ENCODE measurements around the gene CASQ2.

The CASQ2 gene

DNA sequence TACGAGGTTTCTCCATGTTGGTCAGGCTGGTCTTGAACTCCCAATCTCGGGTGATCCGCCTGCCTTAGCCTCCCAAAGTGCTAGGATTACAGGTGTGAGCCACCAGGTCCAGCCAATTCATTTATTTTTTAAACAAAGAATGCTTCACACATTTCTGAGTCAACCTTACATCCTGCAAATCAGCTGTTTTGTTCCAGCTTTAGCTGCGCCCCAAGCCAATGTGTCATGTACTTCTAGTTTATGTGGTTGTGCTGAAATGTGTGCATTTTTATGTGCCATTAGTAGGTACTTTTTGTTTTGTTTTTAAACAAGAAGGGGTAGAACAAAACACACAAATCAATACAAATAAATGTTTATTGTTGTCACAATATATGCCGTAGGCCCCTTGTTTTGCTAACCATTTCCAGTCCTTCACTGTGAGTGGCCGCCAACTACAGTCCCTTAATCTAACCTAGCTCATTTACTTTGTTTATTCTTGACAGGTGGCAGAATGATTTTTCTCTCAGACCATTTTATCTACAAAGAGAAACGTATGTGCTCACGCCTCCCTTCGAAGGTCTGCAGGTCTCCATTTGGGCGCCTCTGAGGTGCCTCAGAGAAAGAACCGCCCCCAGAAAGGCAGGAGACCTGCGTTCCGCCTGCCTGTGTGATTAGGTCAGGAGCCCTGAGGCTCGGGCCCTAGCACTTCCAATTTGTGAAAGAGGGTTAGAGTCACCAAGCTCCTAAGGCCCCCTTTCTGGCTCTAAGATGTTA, 2.8 kb upstream of the CASQ2 start:
- DNase-seq (ENCODE audit: low read depth in 1 of 2, low spot score in 1 of 2) = no peak
- TF ChIP-seq JUND (IDR thresholded peaks at IDR 0.05; ENCODE audit: low read depth) = no peak
- in situ Hi-C loops (cut with HindIII; ENCODE audit: low pct_unique_long_range_greater_than_20kb, low sequenced_read_pairs) = no loop called here

DNA sequence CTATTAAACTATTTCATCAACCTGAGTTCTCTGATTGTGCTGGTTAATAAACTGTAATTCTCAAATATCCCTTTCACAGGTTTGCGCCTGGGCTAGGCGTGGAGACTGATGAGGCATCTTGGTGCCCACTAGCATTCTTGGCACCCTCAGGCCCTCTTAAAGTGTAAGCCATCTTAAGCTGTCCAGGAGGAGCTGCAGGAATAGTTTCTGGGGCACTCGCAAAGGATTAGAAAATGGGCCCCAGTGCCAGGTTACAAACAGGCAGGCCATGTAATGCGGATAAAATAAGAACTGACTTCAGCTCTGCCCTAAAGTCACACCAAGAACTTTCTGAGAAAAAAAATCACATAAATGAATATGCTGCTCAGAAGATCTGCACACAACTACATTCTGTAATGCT, 1.1 kb downstream of the CASQ2 start:
- no peak for TF ChIP-seq JUND (IDR thresholded peaks at IDR 0.05; ENCODE audit: low read depth)
- in situ Hi-C loops (cut with HindIII; ENCODE audit: low pct_unique_long_range_greater_than_20kb, low sequenced_read_pairs) = no loop called here
- no peak for DNase-seq (ENCODE audit: low read depth in 1 of 2, low spot score in 1 of 2)

DNA sequence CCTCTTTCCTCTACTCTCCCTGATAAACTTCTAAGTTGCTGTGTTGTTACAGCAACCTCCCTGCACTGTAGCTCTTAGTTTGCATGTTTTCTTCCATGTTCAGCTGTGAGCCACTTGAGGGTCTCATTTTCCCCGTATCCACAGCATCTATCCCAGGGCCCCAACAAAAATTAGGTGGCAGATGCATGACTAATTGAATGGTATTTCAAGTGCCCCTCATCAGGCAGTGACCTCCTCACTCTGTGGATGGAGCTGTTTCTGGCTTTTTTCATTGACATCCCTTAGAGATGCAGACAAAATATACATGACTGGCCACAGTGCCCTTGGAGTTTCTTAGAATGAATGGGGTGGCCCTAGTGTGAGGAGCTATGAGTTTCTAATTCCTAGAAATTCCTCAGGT, 3.4 kb downstream of the CASQ2 start:
- DNase-seq (ENCODE audit: low read depth in 1 of 2, low spot score in 1 of 2) = no peak
- TF ChIP-seq JUND (IDR thresholded peaks at IDR 0.05; ENCODE audit: low read depth) = no peak
- in situ Hi-C loops (cut with HindIII; ENCODE audit: low pct_unique_long_range_greater_than_20kb, low sequenced_read_pairs) = no loop called here

DNA sequence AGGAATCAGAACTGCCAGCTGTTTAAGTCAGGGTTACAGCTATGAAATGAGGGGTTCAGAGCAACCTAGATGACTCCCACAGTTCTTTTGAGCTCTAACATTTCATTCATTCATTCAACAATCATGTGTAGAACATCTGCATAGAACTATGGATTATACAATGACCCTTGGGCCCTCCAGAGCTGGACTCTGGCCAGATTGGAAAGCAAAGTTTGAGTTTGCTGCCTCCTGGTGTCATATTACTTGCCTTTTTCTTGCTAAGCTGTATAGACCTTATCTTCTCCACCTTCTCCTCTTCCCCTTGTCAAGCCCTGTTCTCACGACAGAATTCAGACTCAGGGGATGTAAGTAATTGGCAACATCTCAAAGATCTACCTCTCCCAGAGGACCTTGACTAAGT, 4.0 kb downstream of the CASQ2 start:
- peak in 1 of 2 experiments; percentile 64 for DNase-seq (ENCODE audit: low read depth in 1 of 2, low spot score in 1 of 2)
- in situ Hi-C loops (cut with HindIII; ENCODE audit: low pct_unique_long_range_greater_than_20kb, low sequenced_read_pairs) = no loop called here
- TF ChIP-seq JUND (IDR thresholded peaks at IDR 0.05; ENCODE audit: low read depth) = no peak

DNA sequence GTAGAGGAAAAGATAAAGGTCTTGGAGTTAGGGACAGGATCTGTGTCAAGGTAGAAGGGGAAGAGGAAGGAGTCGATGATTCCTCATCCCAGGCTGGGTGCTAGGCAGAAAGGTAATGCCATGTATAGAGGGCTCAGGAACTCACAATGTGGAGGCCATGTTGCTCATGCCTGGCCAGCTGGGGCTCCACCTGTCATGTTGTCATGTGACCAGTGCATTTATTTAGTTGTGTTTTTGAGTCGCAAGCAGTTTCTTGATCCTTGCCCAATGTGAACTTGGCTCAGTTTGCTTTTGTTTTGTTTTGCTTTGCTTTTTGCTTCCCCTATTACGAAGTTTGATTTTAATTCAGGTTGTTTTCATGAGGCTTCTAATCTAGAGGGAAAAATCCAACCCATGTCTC, 5.7 kb downstream of the CASQ2 start:
- no peak for TF ChIP-seq JUND (IDR thresholded peaks at IDR 0.05; ENCODE audit: low read depth)
- in situ Hi-C loops (cut with HindIII; ENCODE audit: low pct_unique_long_range_greater_than_20kb, low sequenced_read_pairs) = no loop called here
- no peak for DNase-seq (ENCODE audit: low read depth in 1 of 2, low spot score in 1 of 2)

DNA sequence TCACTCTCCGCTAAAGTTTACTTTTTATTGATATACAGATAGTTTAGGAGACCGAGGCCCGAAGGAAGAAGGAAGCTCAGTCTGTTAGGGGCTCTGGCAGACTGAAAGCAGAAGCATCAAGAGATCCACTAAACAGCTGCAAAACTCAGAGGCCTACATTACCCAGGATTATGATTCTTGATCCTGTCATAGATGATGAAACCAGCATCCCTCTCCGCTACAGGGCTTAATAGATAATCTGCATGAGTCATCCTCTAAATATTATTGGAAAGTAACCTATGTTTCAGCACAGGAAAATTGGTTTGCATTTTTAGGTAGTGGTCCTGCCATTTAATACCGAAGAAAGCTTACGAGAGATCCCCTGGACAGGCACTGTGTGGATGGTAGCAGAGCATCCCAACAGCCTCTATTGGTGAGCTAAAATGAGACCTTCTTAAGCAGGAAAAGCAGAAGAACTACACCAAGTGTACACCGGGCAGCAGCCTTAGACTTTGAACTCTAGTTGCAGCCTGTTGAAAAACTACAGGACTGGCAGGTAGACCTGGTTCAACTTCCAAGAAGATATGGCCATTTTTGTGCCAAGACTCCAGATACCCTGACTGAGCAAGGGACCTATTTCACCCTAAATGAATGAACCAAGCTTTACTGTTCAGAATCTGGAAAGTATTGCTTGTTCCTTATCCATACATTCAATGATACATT, 6.8 kb downstream of the CASQ2 start:
- no peak for TF ChIP-seq JUND (IDR thresholded peaks at IDR 0.05; ENCODE audit: low read depth)
- DNase-seq (ENCODE audit: low read depth in 1 of 2, low spot score in 1 of 2) = no peak
- in situ Hi-C loops (cut with HindIII; ENCODE audit: low pct_unique_long_range_greater_than_20kb, low sequenced_read_pairs) = no loop called here

DNA sequence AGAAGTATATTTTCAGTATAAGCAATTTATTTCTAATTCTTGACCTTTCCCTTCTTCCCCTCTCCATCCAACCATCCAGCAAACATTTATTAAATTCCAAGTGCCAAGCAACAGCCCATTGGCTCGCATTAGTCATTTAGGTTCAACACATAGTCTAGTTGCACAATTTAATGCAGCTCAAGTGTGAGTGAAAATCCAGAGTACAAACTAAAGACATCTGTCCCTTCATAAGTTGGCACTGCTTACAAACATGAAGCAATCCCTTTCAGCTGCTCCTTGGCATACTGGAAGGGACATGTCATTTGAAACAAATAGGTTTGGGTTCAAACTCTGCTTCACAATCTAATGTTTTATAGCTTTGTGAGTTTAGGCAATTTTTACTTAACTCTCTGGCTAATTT, 10.7 kb downstream of the CASQ2 start:
- in situ Hi-C loops (cut with HindIII; ENCODE audit: low pct_unique_long_range_greater_than_20kb, low sequenced_read_pairs) = no loop called here
- TF ChIP-seq JUND (IDR thresholded peaks at IDR 0.05; ENCODE audit: low read depth) = no peak
- DNase-seq (ENCODE audit: low read depth in 1 of 2, low spot score in 1 of 2) = no peak

DNA sequence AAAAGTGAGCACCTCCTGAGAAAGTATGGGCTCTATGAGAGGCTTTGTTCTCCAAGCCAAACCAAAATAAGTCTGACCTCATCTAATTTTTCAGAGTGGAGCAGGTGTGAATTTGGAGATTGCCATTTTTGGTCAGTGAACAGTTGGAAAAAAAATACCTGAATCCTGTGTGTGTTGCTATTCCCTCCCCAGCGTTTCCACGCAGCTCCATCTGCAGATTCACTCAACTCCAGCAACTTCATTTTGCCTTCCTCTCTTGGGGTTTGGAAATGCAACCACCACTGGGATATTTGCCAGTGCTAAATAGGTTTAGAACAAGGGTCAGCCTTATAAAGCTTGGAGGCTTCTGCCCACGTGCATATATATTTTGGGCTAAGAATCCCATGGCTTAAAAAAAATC, 11.2 kb downstream of the CASQ2 start:
- in situ Hi-C loops (cut with HindIII; ENCODE audit: low pct_unique_long_range_greater_than_20kb, low sequenced_read_pairs) = no loop called here
- no peak for TF ChIP-seq JUND (IDR thresholded peaks at IDR 0.05; ENCODE audit: low read depth)
- DNase-seq (ENCODE audit: low read depth in 1 of 2, low spot score in 1 of 2) = no peak

DNA sequence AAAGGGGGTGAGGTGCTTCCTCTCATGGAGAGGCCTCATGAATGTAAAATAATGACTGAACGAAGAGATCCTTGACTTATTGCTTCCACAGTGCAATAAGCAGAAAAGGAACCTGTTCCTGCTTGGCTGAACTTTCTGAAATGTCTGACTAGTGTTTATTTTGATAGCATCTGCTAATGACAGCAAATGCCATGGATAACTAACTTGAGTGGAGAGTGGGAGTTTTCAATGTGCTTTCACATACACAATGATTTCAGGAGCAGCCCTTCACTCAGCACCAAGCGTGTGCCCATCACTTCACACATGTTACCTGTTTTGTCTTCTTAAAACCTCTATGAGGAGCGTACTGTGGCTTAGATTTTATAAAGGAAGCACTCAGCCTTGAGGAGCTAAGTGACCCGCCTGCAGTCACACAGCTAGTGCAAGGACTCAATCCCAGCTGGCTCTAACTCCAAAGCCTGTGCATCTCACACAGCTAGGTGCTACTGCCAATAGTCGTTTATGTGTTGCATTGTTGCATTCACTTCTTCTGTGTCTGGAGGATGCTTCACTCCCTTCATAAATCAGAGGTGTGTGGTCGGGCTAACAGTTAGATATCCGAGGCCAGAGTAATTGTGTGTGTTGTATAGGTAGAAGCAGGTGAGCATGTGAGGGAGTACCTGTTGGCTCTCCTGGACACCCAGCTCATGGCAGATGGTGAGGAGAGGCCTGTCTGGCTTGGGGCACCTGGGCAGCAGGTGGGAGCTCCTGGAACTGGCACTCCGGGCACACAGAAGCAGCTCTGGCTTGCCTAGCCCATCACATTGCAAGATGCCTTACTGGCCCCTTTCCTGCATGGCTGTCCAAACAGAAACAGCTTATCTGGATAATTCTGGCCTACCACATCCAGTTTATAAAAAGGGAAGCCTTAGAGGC, 12.8 kb downstream of the CASQ2 start:
- no peak for TF ChIP-seq JUND (IDR thresholded peaks at IDR 0.05; ENCODE audit: low read depth)
- in situ Hi-C loops (cut with HindIII; ENCODE audit: low pct_unique_long_range_greater_than_20kb, low sequenced_read_pairs) = no loop called here
- peak in 1 of 2 experiments; percentile 12 for DNase-seq (ENCODE audit: low read depth in 1 of 2, low spot score in 1 of 2)

DNA sequence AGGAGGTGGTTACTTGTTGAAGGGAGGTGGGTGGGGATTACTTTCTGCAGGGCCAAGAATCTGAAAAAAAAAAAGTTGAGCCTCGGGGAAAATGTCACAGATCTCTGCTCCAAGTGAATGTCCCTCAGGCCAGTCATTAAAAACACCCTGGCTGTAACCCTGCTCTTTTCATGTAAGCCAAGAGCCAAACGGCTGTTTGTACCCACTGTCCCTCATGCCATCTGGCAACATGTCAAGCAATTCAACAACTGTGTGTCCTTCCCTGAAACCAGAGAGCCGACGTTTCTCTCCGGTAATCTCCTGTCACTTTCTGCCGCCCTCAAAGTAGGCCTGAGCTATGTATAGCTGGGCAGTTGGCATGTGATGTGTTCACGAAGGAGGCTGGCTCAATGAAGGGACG, 14.7 kb downstream of the CASQ2 start:
- in situ Hi-C loops (cut with HindIII; ENCODE audit: low pct_unique_long_range_greater_than_20kb, low sequenced_read_pairs) = no loop called here
- no peak for TF ChIP-seq JUND (IDR thresholded peaks at IDR 0.05; ENCODE audit: low read depth)

DNA sequence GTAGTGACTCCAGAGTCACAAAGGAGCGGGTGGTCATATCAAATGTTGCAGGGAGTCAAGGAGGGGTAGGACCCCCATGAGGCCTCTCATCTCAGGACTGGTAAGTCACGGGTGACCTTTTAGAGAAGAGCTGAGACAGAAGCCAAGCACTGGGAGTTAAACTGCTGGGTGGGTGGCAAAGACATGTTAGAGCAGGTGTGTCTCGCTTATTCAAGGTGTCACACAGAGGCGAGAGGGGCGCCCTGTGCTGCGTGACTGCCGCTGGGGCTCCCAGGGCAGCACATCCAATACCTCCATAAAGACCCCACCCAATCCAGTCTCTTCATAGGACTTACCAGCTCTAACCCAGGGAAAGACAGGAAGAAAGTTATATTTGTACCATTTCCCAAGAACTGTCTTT, 15.2 kb downstream of the CASQ2 start:
- no peak for TF ChIP-seq JUND (IDR thresholded peaks at IDR 0.05; ENCODE audit: low read depth)
- in situ Hi-C loops (cut with HindIII; ENCODE audit: low pct_unique_long_range_greater_than_20kb, low sequenced_read_pairs) = no loop called here

More for the DNA sequence above, 14.7 kb downstream of the CASQ2 start:
- peak; percentile 7 to 56 for DNase-seq (ENCODE audit: low read depth in 1 of 2, low spot score in 1 of 2)

DNA sequence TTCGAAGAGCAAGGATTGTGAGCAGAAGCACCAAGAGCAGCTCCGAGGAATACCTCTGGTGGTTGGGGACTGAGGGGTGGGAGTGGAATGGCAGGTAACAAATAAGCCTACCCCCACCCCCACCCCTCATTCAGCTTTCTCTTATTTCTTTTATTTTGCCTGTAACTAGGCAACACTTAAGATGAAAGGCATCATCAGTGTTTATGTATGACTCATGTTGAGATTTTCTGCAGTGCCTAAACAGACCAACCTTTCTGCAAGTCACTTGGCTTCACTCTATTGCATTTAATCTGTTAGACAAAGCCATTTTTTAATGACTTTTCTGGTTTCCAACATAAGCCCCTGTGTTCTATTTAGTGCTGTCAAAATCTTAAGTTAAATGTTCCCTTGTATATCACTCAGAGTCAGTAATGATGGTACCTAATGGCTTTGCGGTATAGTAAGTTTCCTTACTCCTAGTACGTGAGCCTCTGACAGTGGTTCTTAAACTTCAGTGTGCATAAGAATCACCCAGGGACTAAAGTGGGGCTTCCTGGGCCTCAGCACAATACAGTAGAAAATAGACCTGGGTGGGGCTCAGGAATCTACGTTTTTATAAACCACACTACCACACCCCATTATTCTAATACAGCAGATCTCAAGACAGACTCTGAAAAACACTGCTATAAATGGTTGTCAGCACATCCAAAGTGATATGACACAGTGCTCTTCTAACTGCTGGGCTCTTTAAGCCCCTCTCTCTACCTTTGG, 19.9 kb downstream of the CASQ2 start:
- in situ Hi-C loops (cut with HindIII; ENCODE audit: low pct_unique_long_range_greater_than_20kb, low sequenced_read_pairs) = no loop called here

More for the DNA sequence above, 15.2 kb downstream of the CASQ2 start:
- no peak for DNase-seq (ENCODE audit: low read depth in 1 of 2, low spot score in 1 of 2)

More for the DNA sequence above, 19.9 kb downstream of the CASQ2 start:
- TF ChIP-seq JUND (IDR thresholded peaks at IDR 0.05; ENCODE audit: low read depth) = no peak
- DNase-seq (ENCODE audit: low read depth in 1 of 2, low spot score in 1 of 2) = no peak
